ENCODE data around the gene PTBP1. TPM values are rescaled to one million over a fixed set of nuclear protein-coding genes. Genes with fewer than 3 reads are reported as not detected.
A peak's percentile ranks its signal among the peaks of the same experiment; 100 is the strongest.
"Not testable (repeated sequence)": the region's sequence is repeated elsewhere in the genome, so short reads cannot be mapped to it uniquely, and the experiment has no call there.

Gene PTBP1
- total RNA-seq, 1 donor from 2014 or later, result 56.0 TPM

DNA sequence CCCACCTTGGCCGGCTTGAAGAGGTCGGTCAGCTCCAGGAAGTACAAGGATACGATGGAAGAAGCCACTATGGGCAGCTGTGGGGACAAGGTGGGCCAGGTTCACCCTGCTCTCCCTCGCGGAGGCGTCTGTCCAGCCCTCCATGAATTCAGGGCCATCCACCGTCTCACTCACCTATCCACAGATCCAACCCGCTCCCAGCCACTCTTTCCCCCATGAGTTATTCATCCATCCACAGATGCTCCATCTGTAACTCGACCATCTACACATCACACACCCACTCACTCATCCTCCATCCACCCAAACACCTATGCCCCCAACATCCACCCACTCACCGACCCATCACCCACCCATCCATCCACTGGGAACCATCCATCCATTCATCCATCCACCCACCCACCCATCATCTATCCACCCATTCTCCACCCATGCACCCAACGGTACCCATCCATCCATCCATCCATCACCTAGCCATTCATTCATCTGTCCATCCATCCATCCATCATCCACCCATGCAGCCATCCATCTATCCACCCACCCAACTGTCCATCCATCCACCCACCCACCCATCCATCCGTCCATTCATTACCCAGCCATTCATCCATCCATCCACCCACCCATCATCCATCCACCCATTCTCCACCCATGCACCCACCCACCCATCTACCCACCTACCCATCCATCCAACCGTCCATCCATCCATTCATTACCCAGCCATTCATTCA is 18.7 kb downstream of the PTBP1 start:
- no peak for ATAC-seq (ENCODE audit: poor library complexity)
- intact Hi-C loops (cut with DNase I), result no loop called here
- no peak for DNase-seq

DNA sequence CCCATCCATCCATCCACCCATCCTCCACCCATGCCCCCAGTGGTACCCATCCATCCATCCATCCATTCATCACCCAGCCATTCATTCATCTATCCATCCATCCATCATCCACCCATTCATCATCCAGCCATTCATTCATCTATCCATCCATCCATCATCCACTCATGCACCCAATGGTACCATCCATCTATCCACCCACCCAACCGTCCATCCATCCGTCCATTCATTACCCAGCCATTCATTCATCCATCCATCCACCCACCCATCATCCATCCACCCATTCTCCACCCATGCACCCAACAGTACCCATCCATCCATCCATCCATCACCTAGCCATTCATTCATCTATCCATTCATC is 19.2 kb downstream of the PTBP1 start:
- intact Hi-C loops (cut with DNase I), result no loop called here

GRCh38 chr19:820212-820611 is 23.0 kb downstream of the PTBP1 start:
- DNase-seq; intact Hi-C loops (cut with DNase I); ATAC-seq (ENCODE audit: poor library complexity): not testable (repeated sequence)

More for the DNA sequence above, 19.2 kb downstream of the PTBP1 start:
- DNase-seq (no peak), ATAC-seq (ENCODE audit: poor library complexity) (no peak)

GRCh38 chr19:821231-821824 is 24.1 kb downstream of the PTBP1 start:
- intact Hi-C loops (cut with DNase I), result no loop called here
- ATAC-seq (ENCODE audit: poor library complexity) (no peak), DNase-seq (no peak)

DNA sequence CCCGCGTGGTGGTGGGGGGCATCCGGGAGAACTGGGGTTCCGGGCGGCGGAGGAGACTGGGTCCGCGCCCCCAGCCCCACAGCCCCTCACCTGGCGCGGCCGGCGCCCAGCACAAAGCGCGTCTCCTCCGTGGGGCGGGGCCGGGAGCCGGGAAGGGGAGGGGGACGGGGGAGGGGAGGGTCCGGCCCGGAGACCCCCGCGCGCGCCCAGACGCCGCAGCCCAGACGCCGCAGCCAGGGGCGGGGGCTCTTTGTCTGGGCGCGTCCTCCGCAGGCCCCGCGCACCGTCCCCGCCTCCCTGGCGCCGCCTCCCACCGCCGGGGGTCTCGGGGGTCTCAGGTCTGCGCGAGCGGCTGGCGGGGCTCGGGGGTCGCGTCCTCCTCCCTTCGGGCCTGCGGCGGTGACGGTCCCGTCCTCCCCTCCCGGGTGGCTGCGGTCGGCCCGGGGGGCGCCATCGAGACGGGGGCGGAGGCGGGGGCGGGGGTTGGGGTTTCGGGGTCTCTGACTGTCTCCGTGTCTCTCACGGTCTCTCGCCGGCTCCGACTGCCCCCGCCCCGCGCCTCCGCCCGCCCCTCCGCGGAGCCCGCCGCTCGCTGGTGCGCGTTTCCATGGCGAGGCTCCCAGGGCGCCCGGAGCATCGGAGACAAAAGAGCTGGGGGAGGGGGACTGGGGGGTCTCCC is 24.7 kb downstream of the PTBP1 start, which contains the start of gene PLPPR3:
PLPPR3 (minus strand) TSS at position 131 of the 679 bp plus-strand sequence. CDS start 396 bp downstream, outside the sequence.
- DNase-seq (no peak), ATAC-seq (ENCODE audit: poor library complexity) (no peak)
- intact Hi-C loops (cut with DNase I), result no loop called here

- no peak for DNase-seq
- intact Hi-C loops (cut with DNase I), result no loop called here
- no peak for ATAC-seq (ENCODE audit: poor library complexity)
Observed at GRCh38 chr19:823565-824121, 26.4 kb downstream of the PTBP1 start.

DNA sequence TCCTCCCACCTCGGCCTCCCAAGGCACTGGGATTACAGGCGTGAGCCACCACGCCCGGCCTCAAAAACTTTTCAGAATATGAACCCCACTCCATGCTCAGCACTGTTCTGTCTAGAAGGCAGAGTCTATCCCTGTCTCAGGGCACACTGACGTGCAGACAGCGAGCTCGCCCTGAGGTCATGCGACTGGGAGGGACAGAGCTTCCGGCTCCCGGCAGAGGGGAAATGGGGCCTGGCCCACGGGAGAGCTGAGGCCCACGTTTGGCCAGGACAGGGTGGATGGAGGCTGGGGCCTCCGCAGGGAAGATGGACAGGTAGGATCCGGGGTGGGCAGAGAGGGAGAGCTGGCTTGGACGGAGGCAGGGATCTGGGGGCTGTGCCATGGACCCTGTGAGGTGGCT is 27.6 kb downstream of the PTBP1 start:
- no peak for DNase-seq
- ATAC-seq (ENCODE audit: poor library complexity), result no peak
- intact Hi-C loops (cut with DNase I), result no loop called here

- DNase-seq, result no peak
- ATAC-seq (ENCODE audit: poor library complexity), result no peak
- intact Hi-C loops (cut with DNase I), result no loop called here
Observed at GRCh38 chr19:825897-826644, 28.8 kb downstream of the PTBP1 start.

GRCh38 chr19:827314-827709 is 30.1 kb downstream of the PTBP1 start:
- intact Hi-C loops (cut with DNase I), result no loop called here
- ATAC-seq (ENCODE audit: poor library complexity), result no peak
- no peak for DNase-seq

DNA sequence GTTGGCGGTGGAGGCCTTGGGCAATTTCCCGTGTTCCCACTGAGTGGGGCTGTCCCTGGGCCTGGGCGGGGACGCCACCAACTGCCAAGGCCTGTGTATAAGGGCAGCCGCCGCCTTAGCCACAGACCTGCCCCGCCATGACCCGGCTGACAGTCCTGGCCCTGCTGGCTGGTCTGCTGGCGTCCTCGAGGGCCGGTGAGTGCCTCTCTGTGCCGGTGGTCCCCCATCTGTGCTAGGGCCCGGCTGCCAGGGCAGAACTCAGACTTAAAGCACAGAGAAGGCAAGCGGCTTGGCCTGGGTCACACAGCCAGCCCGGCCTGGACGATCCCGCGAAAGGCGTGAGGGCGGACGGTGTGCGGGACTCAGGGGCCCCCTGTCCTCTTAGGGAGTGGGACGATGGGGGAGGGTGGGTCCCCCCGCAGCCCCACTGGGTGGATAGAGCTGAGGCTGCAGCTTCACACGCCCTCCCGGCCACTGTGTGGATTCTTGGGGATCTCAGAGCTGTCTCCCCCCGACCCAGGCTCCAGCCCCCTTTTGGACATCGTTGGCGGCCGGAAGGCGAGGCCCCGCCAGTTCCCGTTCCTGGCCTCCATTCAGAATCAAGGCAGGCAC is 30.6 kb downstream of the PTBP1 start, which contains the start of gene AZU1:
AZU1 (plus strand) TSS at position 128 of the 612 bp plus-strand sequence; CDS start at position 138, 10 bp downstream.
- intact Hi-C loops (cut with DNase I), result no loop called here
- DNase-seq (peak; percentile 64), ATAC-seq (ENCODE audit: poor library complexity) (peak; percentile 31)

GRCh38 chr19:829129-829758 is 32.0 kb downstream of the PTBP1 start:
- intact Hi-C loops (cut with DNase I), result no loop called here
- DNase-seq (no peak), ATAC-seq (ENCODE audit: poor library complexity) (no peak)

DNA sequence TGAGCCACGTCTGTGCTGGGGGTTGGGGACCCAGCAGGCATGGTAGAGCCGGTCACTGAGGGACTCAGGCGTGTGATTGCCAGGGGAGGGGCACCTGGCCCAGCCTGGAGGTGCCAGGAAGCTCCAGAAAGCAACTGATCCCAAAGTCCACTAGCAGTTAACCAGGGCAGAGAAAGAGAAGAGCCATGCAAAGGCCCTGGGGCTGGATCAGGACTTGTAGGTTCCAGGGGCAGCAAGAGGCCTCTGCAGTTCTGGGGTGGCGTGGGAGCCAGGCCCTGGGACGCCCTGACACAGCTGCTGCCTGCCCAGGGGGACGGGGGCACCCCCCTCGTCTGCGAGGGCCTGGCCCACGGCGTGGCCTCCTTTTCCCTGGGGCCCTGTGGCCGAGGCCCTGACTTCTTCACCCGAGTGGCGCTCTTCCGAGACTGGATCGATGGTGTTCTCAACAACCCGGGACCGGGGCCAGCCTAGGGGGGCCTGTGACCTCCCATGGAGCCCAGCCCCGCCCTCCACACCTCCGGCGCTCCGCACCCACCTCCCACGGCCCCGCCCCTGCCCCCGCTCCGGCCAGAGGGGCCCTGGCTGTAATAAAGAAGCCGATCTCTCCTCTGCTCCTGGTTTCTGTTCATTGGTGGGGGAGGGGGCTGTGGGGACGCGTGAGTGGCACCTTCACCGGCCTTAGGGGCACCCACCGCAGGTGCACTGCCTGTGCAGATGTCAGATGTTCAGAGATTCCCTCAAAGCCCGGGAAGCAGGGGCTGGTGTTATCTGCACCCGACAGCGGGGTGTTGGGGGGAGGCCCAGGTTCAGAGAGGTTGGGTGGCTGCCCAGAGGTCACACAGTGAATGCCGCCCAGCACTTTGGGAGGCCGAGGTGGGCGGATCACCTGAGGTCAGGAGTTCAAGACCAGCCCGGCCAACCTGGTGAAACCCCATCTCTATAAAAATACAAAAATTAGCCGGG is 34.4 kb downstream of the PTBP1 start:
- ATAC-seq (ENCODE audit: poor library complexity), result no peak
- intact Hi-C loops (cut with DNase I), result no loop called here

DNA sequence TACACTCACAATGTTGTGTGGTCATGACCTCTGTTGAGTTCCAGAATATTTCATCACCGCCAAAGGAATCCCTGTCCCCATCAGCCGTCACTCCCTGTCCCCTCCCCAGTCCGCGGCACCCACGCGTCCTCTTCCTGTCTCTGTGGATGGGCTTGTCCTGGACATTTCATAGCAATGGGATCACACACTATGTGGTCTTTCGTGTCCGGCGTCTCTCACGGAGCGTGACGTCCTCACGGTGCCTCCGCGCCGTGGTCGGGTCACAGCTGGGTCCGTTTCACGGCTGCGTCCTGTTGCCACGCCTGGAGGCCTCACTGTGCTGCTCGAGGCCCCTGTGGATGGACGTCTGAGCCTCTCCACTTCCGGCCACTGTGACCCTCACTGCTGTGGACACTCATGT is 37.0 kb downstream of the PTBP1 start:
- peak; percentile 36 for ATAC-seq (ENCODE audit: poor library complexity)
- intact Hi-C loops (cut with DNase I), result no loop called here
- no peak for DNase-seq

More for the DNA sequence above, 34.4 kb downstream of the PTBP1 start:
- DNase-seq, result no peak

DNA sequence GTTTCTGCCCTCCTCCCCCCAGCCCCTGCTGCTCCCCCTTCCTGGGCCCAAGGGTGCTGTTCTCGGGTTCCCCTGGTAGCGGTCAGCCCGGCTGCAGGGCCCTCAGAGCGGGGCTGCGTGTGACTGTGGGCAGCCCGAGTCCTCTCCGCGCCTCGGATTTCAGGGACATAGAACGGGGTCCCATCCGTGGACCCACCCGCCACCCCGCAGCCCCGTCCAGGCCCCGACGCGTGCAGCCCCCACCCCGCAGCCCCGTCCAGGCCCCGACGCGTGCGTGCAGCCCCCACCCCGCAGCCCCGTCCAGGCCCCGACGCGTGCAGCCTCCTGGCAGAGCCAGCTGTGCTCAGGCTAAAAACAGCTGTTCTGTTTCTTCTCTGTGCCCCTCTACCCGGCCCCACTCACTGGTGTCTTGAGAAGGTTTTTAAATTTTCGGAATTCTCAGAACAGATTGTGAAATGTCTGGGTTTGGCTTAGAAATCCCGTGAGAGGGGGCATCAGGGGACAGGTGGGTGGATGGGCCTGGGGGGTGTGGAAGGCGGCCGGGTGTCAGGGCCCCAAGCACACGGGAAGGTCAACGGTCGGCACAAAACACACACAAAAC is 38.1 kb downstream of the PTBP1 start:
- intact Hi-C loops (cut with DNase I), result no loop called here
- no peak for DNase-seq
- no peak for ATAC-seq (ENCODE audit: poor library complexity)

- DNase-seq (peak; percentile 56), ATAC-seq (ENCODE audit: poor library complexity) (no peak)
- intact Hi-C loops (cut with DNase I), result no loop called here
Observed at GRCh38 chr19:840519-841206, 43.4 kb downstream of the PTBP1 start, which contains the start of gene PRTN3. TSS of gene PRTN3 (plus strand) at chr19:840999. CDS start at chr19:841009, 10 bp downstream.

DNA sequence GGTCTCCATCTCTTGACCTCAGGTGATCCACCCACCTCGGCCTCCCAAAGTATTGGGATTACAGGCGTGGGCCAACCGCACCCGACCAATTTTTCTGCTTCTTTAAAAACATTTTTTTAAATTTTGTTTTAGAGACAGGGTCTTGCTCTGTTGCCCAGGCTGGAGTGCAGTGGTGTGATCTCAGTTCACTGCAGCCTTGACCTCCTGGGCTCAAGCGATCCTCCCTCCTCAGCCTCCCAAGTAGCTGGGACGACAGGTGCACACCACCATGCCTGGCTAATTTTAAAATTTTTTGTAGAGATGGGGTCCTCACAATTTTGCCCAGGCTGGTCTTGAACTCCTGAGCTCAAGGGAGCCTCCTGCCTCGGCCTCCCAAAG is 45.5 kb downstream of the PTBP1 start:
- ATAC-seq (ENCODE audit: poor library complexity); intact Hi-C loops (cut with DNase I); DNase-seq: not testable (repeated sequence)

All from Right ventricle myocardium superior (tissue), 1 donor.